Spleen (tissue), 11 donors: ENCODE results near the gene GLP1R. TPM values are rescaled to one million over a fixed set of nuclear protein-coding genes. Genes with fewer than 3 reads are reported as not detected.

Experiments used
- DNase-seq: peaks from one replicate; pipeline ENCODE4 v3.0.0-alpha.2; 2020
- H3K27ac ChIP-seq, 8 donors: fragments of 200-600 bp; sonication (generic) in 7 of 8; 1 replicate in 4 of 8; 2 replicates in 4 of 8; pipeline versions ENCODE4 v1.5.0 to v1.8.0; 2016 to 2021; ENCODE audit warnings: inconsistent platforms in 4 of 8, mild to moderate bottlenecking in 4 of 8, moderate library complexity in 1 of 8
- H3K27me3 ChIP-seq, 7 donors: fragments of 200-600 bp; sonication (generic) in 6 of 7; replicated peaks in 1 of 7; 1 replicate in 4 of 7; 2 replicates in 3 of 7; pipeline versions ENCODE4 v1.5.0 to v1.8.0; 2016 to 2021; ENCODE audit warnings: inconsistent platforms in 3 of 7, mild to moderate bottlenecking in 1 of 7
- H3K36me3 ChIP-seq, 6 donors: fragments of 200-600 bp; sonication (generic) in 5 of 6; 1 replicate in 4 of 6; 2 replicates in 2 of 6; pipeline versions ENCODE4 v1.5.0 to v1.8.0; 2016 to 2021; ENCODE audit warnings: inconsistent platforms in 2 of 6
- H3K4me1 ChIP-seq, 6 donors: fragments of 200-600 bp; sonication (generic) in 5 of 6; 1 replicate in 3 of 6; 2 replicates in 3 of 6; pipeline versions ENCODE4 v1.5.0 to v1.8.0; 2016 to 2021; ENCODE audit warnings: inconsistent platforms in 3 of 6
- H3K4me3 ChIP-seq, 8 donors: fragments of 200-600 bp; sonication (generic) in 7 of 8; 1 replicate in 4 of 8; 2 replicates in 4 of 8; pipeline versions ENCODE4 v1.5.0 to v1.8.0; 2016 to 2021; ENCODE audit warnings: inconsistent platforms in 4 of 8, mild to moderate bottlenecking in 4 of 8, moderate library complexity in 2 of 8
- H3K9me3 ChIP-seq, 8 donors: fragments of 200-600 bp; sonication (generic) in 7 of 8; 1 replicate in 4 of 8; 2 replicates in 4 of 8; pipeline versions ENCODE4 v1.5.0 to v1.8.0; 2016 to 2021; ENCODE audit warnings: inconsistent platforms in 4 of 8
- CTCF ChIP-seq, 11 experiments: fragments of 200-600 bp in 7 of 11; fragments of 450-650 bp in 4 of 11; sonication (generic) in 4 of 11; IDR thresholded peaks in 8 of 11; conservative IDR thresholded peaks in 3 of 11; 1 replicate in 7 of 11; 2 replicates in 4 of 11; pipeline versions ENCODE4 v1.4.0 to v1.8.0; 2016 to 2021; ENCODE audit warnings: antibody characterized with exemption in 11 of 11, inconsistent platforms in 4 of 11, mild to moderate bottlenecking in 1 of 11
- POLR2A ChIP-seq, 3 donors: fragments of 450-650 bp; IDR thresholded peaks; one replicate each; pipeline ENCODE4 v1.5.1; 2017; ENCODE audit warnings: antibody characterized with exemption in 3 of 3, mild to moderate bottlenecking in 1 of 3
- POLR2AphosphoS5 ChIP-seq, 3 donors: sonication (generic); formaldehyde crosslinking; IDR thresholded peaks; one replicate each; pipeline ENCODE4 v1.5.1; 2017; ENCODE audit warnings: antibody characterized with exemption in 3 of 3
- WGBS, 5 donors: extraction: QIAGEN DNeasy Blood & Tissue Kit in 3 of 5; methylation state at CpG; one replicate each; pipeline versions ENCODE4 v1.1.5 to v1.1.7; 2013 to 2018; 5-methylcytosine and 5-hydroxymethylcytosine counted together
- intact Hi-C: fragments of 100-400 bp; cut with DNase I; formaldehyde crosslinking; loops from one replicate; pipeline ENCODE4 v1.15.0; 2023; ENCODE audit warnings: low total_unique reads
- polyA plus RNA-seq, 3 donors: library from polyadenylated mRNA; stranded (reverse); fragments of 200-250 nt; gene quantifications; one replicate each; pipeline ENCODE4 v1.2.1, GENCODE V29; 2013
- total RNA-seq, 7 donors: library from RNA; depleted of rRNA in 3 of 7; stranded (reverse); fragments of >200 nt in 3 of 7; fragmentation: NEBNext Ultra II Directional in 4 of 7; extraction: Animal tissue kit (Norgen Biotek cat#: 25700) in 4 of 7; gene quantifications; one replicate each; pipeline versions ENCODE4 v1.1.0 to v1.2.1, GENCODE V29; 2016 to 2021
- donor health status: healthy with polysubstance abuse.
- donor health status: DM: no; HTN: no; CAD: no; lungs with moderate emphysema.
- donor health status: DM: no; HTN: no; CAD: no.
- donor health status: Bipolar disorder and iron deficiency.
- donor health status: healthy.
- donor health status: DM: no; HTN: no; CAD: no.
- donor health status: DM: yes; HTN: yes; CAD: no.

The GLP1R gene
- total and polyA plus RNA-seq, 10 donors = 0.11 TPM; not detected in 9

- H3K27ac ChIP-seq = no peak overlapping the region
- TF ChIP-seq POLR2A (IDR thresholded peaks at IDR 0.05) (no peak), POLR2AphosphoS5 (IDR thresholded peaks at IDR 0.05) (no peak), CTCF (IDR thresholded peaks at IDR 0.05 in 8 of 11, conservative IDR thresholded peaks at IDR 0.05 in 3 of 11) (no peak)
- WGBS, 5 donors = 65 to 75% (median 70%) methylated on average over 4 of the region's 4 CpGs
- H3K4me3 ChIP-seq = no peak overlapping the region
- H3K36me3 ChIP-seq = peaks cover 0 to 61% (median 26%) of the 10 kb centered on the region in 6 donors
- peaks cover 0 to 14% (median 4%) of the 10 kb centered on the region in 6 donors for H3K4me1 ChIP-seq
- intact Hi-C loops = no loop called here
- H3K9me3 ChIP-seq = no peaks in the 10 kb centered on the region
- H3K27me3 ChIP-seq = no peaks in the 10 kb centered on the region
- DNase-seq = no peak
These were observed 58.5 kb downstream of the GLP1R start for GRCh38 chr6:39107034-39107433.

- intact Hi-C loops = no loop called here
- Histone ChIP-seq H3K9me3 (no peaks in the 10 kb centered on the region), H3K36me3 (peaks cover 0 to 61% (median 26%) of the 10 kb centered on the region in 6 donors), H3K27ac (no peak overlapping the region), H3K27me3 (no peaks in the 10 kb centered on the region), H3K4me1 (peaks cover 0 to 18% (median 4%) of the 10 kb centered on the region in 6 donors), H3K4me3 (no peak overlapping the region)
- DNase-seq = no peak
- 46 to 71% (median 47%) methylated on average over 2 of the region's 2 CpGs for WGBS, 5 donors
- no peak for TF ChIP-seq CTCF (IDR thresholded peaks at IDR 0.05 in 8 of 11, conservative IDR thresholded peaks at IDR 0.05 in 3 of 11)
- no peak for TF ChIP-seq POLR2AphosphoS5 (IDR thresholded peaks at IDR 0.05)
- TF ChIP-seq POLR2A (IDR thresholded peaks at IDR 0.05) = no peak
These were observed 59.1 kb downstream of the GLP1R start for GRCh38 chr6:39107641-39108040.

- intact Hi-C loops = no loop called here
- no peak for TF ChIP-seq POLR2AphosphoS5 (IDR thresholded peaks at IDR 0.05)
- TF ChIP-seq CTCF (IDR thresholded peaks at IDR 0.05 in 8 of 11, conservative IDR thresholded peaks at IDR 0.05 in 3 of 11) = no peak
- TF ChIP-seq POLR2A (IDR thresholded peaks at IDR 0.05) = no peak
- WGBS, 5 donors = 90 to 96% (median 92%) methylated on average over 7 of the region's 7 CpGs
- no peak overlapping the region for H3K27ac ChIP-seq
- no peaks in the 10 kb centered on the region for H3K27me3 ChIP-seq
- peaks cover 0 to 24% (median 6%) of the 10 kb centered on the region in 6 donors for H3K4me1 ChIP-seq
- no peak for DNase-seq
- H3K4me3 ChIP-seq = no peak overlapping the region
- peaks cover 0 to 55% (median 26%) of the 10 kb centered on the region in 6 donors for H3K36me3 ChIP-seq
- no peaks in the 10 kb centered on the region for H3K9me3 ChIP-seq
These were observed 59.7 kb downstream of the GLP1R start for GRCh38 chr6:39108041-39108839.

- WGBS, 5 donors = 64 to 77% (median 73%) methylated on average over 5 of the region's 5 CpGs
- TF ChIP-seq POLR2AphosphoS5 (IDR thresholded peaks at IDR 0.05) = no peak
- intact Hi-C loops = no loop called here
- Histone ChIP-seq H3K4me3 (no peak overlapping the region), H3K36me3 (peaks cover 0 to 27% (median 14%) of the 10 kb centered on the region in 6 donors), H3K9me3 (no peaks in the 10 kb centered on the region), H3K27me3 (no peaks in the 10 kb centered on the region), H3K4me1 (peaks cover 10 to 46% (median 26%) of the 10 kb centered on the region in 6 donors), H3K27ac (peak overlapping the region in 3 of 8 donors; percentile 13 to 56 (median 35))
- DNase-seq = no peak
These were observed 62.7 kb downstream of the GLP1R start for GRCh38 chr6:39111280-39111679.
